ENCODE measurements around the gene ELMO1. TPM values are rescaled to one million over a fixed set of nuclear protein-coding genes. Genes with fewer than 3 reads are reported as not detected.

The ELMO1 gene
- total RNA-seq, 1 experiment from 2014 or later, result not detected

- DNase-seq, result no peak
- Histone ChIP-seq H3K4me3 (no peak overlapping the region), H3K27me3 (no peaks in the 10 kb centered on the region; the same call in 1 of the 2 replicates), H3K36me3 (no peaks in the 10 kb centered on the region), H3K9me3 (no peaks in the 10 kb centered on the region)
Observed at GRCh38 chr7:37441816-37442215, 6.8 kb downstream of the ELMO1 start.

GRCh38 chr7:37441386-37441760, 7.3 kb downstream of the ELMO1 start:
- DNase-seq, result no peak
- no peaks in the 10 kb centered on the region for H3K36me3 ChIP-seq
- no peaks in the 10 kb centered on the region for H3K27me3 ChIP-seq
- no peak overlapping the region for H3K4me3 ChIP-seq
- no peaks in the 10 kb centered on the region for H3K9me3 ChIP-seq

- Histone ChIP-seq H3K9me3 (no peaks in the 10 kb centered on the region), H3K36me3 (no peaks in the 10 kb centered on the region), H3K4me3 (no peak overlapping the region), H3K27me3 (no peaks in the 10 kb centered on the region)
- DNase-seq, result no peak
Observed at GRCh38 chr7:37440738-37441385, 7.8 kb downstream of the ELMO1 start.

- Histone ChIP-seq H3K36me3 (no peaks in the 10 kb centered on the region), H3K4me3 (no peak overlapping the region), H3K9me3 (no peaks in the 10 kb centered on the region), H3K27me3 (no peaks in the 10 kb centered on the region)
- no peak for DNase-seq
Observed at GRCh38 chr7:37439653-37440026, 9.0 kb downstream of the ELMO1 start.

GRCh38 chr7:37438906-37439652, 9.6 kb downstream of the ELMO1 start:
- no peaks in the 10 kb centered on the region for H3K36me3 ChIP-seq
- DNase-seq, result no peak
- H3K9me3 ChIP-seq, result no peaks in the 10 kb centered on the region
- no peaks in the 10 kb centered on the region for H3K27me3 ChIP-seq
- no peak overlapping the region for H3K4me3 ChIP-seq

- no peak for DNase-seq
- Histone ChIP-seq H3K36me3 (no peaks in the 10 kb centered on the region), H3K4me3 (no peak overlapping the region), H3K9me3 (no peaks in the 10 kb centered on the region), H3K27me3 (no peaks in the 10 kb centered on the region)
Observed at GRCh38 chr7:37435156-37435855, 13.4 kb downstream of the ELMO1 start.

- H3K27me3 ChIP-seq, result no peaks in the 10 kb centered on the region
- H3K4me3 ChIP-seq, result no peak overlapping the region
- no peak for DNase-seq
- no peaks in the 10 kb centered on the region for H3K9me3 ChIP-seq
- no peaks in the 10 kb centered on the region for H3K36me3 ChIP-seq
Observed at GRCh38 chr7:37434529-37434928, 14.1 kb downstream of the ELMO1 start.

- Histone ChIP-seq H3K36me3 (no peaks in the 10 kb centered on the region), H3K4me3 (no peak overlapping the region), H3K27me3 (no peaks in the 10 kb centered on the region), H3K9me3 (no peaks in the 10 kb centered on the region)
- DNase-seq, result no peak
Observed at GRCh38 chr7:37433166-37433565, 15.5 kb downstream of the ELMO1 start.

- Histone ChIP-seq H3K4me3 (no peak overlapping the region), H3K27me3 (no peaks in the 10 kb centered on the region), H3K36me3 (no peaks in the 10 kb centered on the region), H3K9me3 (no peaks in the 10 kb centered on the region)
- no peak for DNase-seq
Observed at GRCh38 chr7:37432281-37432920, 16.3 kb downstream of the ELMO1 start.

- Histone ChIP-seq H3K27me3 (no peaks in the 10 kb centered on the region), H3K9me3 (no peaks in the 10 kb centered on the region), H3K36me3 (no peaks in the 10 kb centered on the region), H3K4me3 (no peak overlapping the region)
- DNase-seq, result no peak
Observed at GRCh38 chr7:37431413-37431812, 17.3 kb downstream of the ELMO1 start.

- H3K27me3 ChIP-seq, result no peaks in the 10 kb centered on the region
- no peaks in the 10 kb centered on the region for H3K9me3 ChIP-seq
- no peak overlapping the region for H3K4me3 ChIP-seq
- DNase-seq, result no peak
- no peaks in the 10 kb centered on the region for H3K36me3 ChIP-seq
Observed at GRCh38 chr7:37430640-37431039, 18.0 kb downstream of the ELMO1 start.

- no peaks in the 10 kb centered on the region for H3K27me3 ChIP-seq
- no peak overlapping the region for H3K4me3 ChIP-seq
- H3K9me3 ChIP-seq, result no peaks in the 10 kb centered on the region
- H3K36me3 ChIP-seq, result no peaks in the 10 kb centered on the region
- DNase-seq, result no peak
Observed at GRCh38 chr7:37430171-37430570, 18.5 kb downstream of the ELMO1 start.

GRCh38 chr7:37429435-37429791, 19.3 kb downstream of the ELMO1 start:
- Histone ChIP-seq H3K4me3 (no peak overlapping the region), H3K36me3 (no peaks in the 10 kb centered on the region)

GRCh38 chr7:37428681-37429434, 19.8 kb downstream of the ELMO1 start:
- Histone ChIP-seq H3K4me3 (no peak overlapping the region), H3K36me3 (no peaks in the 10 kb centered on the region), H3K27me3 (no peaks in the 10 kb centered on the region), H3K9me3 (no peaks in the 10 kb centered on the region)
- no peak for DNase-seq

More at GRCh38 chr7:37429435-37429791, 19.3 kb downstream of the ELMO1 start:
- Histone ChIP-seq H3K27me3 (no peaks in the 10 kb centered on the region), H3K9me3 (no peaks in the 10 kb centered on the region)
- DNase-seq, result no peak

GRCh38 chr7:37427276-37427940, 21.3 kb downstream of the ELMO1 start:
- H3K4me3 ChIP-seq, result no peak overlapping the region
- no peaks in the 10 kb centered on the region for H3K36me3 ChIP-seq
- DNase-seq, result no peak
- H3K9me3 ChIP-seq, result no peaks in the 10 kb centered on the region
- no peaks in the 10 kb centered on the region for H3K27me3 ChIP-seq

- no peaks in the 10 kb centered on the region for H3K36me3 ChIP-seq
- DNase-seq, result no peak
- no peaks in the 10 kb centered on the region for H3K27me3 ChIP-seq
- no peak overlapping the region for H3K4me3 ChIP-seq
- no peaks in the 10 kb centered on the region for H3K9me3 ChIP-seq
Observed at GRCh38 chr7:37425498-37425897, 23.2 kb downstream of the ELMO1 start.
